Liver (tissue), 3 donors: ENCODE results near the gene ITGA11.

ENCODE experiments used
- FOXA1 ChIP-seq: IDR thresholded peaks from 2 replicates; pipeline ENCODE4 v1.6.1; 2016; ENCODE audit warnings: antibody characterized with exemption
- HNF4A ChIP-seq, 2 donors: conservative IDR thresholded peaks; 2 replicates each; pipeline ENCODE4 v1.6.1; 2016; ENCODE audit warnings: antibody characterized with exemption in 2 of 2, mild to moderate bottlenecking in 2 of 2
- HNF4G ChIP-seq: IDR thresholded peaks from 2 replicates; pipeline ENCODE4 v1.6.1; 2016; ENCODE audit warnings: antibody characterized with exemption
- JUND ChIP-seq, 2 donors: IDR thresholded peaks; 2 replicates each; pipeline ENCODE4 v1.6.1; 2016; ENCODE audit warnings: antibody characterized with exemption in 2 of 2
- RAD21 ChIP-seq, 2 donors: IDR thresholded peaks; 2 replicates each; pipeline ENCODE4 v1.6.1; 2016; ENCODE audit warnings: antibody characterized with exemption in 2 of 2, mild to moderate bottlenecking in 2 of 2
- SP1 ChIP-seq: IDR thresholded peaks from 2 replicates; pipeline ENCODE4 v1.6.1; 2018; ENCODE audit warnings: antibody characterized with exemption, mild to moderate bottlenecking
- TAF1 ChIP-seq: conservative IDR thresholded peaks from 2 replicates; pipeline ENCODE4 v1.6.1; 2016; ENCODE audit warnings: antibody characterized with exemption, mild to moderate bottlenecking
- TF ChIP-seq, protein P1 (sequence below): fragments of 150-350 bp; IDR thresholded peaks from 2 replicates; pipeline ENCODE4 v1.5.1; 2017; ENCODE audit warnings: improper control_type of control experiment, low read depth, low read length; ENCODE audit not compliant: missing input control
- donor health status: healthy.
- donor health status: healthy.

DNA sequence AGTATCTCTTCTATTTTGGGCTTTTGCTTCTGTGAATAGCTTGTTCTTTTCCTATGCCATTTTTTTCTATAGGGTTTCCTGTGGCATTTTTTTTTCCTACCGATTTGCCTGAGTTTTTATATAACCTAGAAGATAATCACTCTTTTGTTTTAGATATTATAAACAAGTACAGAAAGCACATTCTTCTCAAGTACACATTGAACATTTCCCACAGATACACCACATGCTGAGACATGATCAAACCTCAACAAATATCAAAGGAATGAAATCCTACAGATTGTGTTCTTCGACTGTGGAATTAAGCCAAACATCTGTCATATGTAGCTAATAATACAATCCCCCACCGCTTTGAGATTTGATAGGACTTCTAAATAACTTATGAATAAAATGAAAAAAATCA, 163.6 kb downstream of the ITGA11 start:
- TF ChIP-seq, protein P1, sequence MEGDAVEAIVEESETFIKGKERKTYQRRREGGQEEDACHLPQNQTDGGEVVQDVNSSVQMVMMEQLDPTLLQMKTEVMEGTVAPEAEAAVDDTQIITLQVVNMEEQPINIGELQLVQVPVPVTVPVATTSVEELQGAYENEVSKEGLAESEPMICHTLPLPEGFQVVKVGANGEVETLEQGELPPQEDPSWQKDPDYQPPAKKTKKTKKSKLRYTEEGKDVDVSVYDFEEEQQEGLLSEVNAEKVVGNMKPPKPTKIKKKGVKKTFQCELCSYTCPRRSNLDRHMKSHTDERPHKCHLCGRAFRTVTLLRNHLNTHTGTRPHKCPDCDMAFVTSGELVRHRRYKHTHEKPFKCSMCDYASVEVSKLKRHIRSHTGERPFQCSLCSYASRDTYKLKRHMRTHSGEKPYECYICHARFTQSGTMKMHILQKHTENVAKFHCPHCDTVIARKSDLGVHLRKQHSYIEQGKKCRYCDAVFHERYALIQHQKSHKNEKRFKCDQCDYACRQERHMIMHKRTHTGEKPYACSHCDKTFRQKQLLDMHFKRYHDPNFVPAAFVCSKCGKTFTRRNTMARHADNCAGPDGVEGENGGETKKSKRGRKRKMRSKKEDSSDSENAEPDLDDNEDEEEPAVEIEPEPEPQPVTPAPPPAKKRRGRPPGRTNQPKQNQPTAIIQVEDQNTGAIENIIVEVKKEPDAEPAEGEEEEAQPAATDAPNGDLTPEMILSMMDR: no peak
- TF ChIP-seq RAD21 (IDR thresholded peaks at IDR 0.05) (no peak), HNF4G (no peak), HNF4A (conservative IDR thresholded peaks at IDR 0.05) (no peak), SP1 (no peak), JUND (IDR thresholded peaks at IDR 0.05) (no peak), TAF1 (no peak), FOXA1 (no peak)
